ENCODE data around the gene NANOS2. TPM values are rescaled to one million over a fixed set of nuclear protein-coding genes. Genes with fewer than 3 reads are reported as not detected.
A peak's percentile ranks its signal among the peaks of the same experiment; 100 is the strongest.

NANOS2 gene
- total RNA-seq, 4 donors from 2014 or later: not detected

- no peak for DNase-seq (ENCODE audit: low spot score in 2 of 2)
- H3K27ac ChIP-seq: peak overlapping the region; percentile 57
- H3K9me3 ChIP-seq: no peaks in the 10 kb centered on the region
- 6% methylated on average over 19 of the region's 41 CpGs for WGBS
- no peaks in the 10 kb centered on the region for H3K36me3 ChIP-seq
- H3K27me3 ChIP-seq: no peaks in the 10 kb centered on the region
- peaks cover 19% of the 10 kb centered on the region for H3K4me1 ChIP-seq
- no peak for TF ChIP-seq CTCF (IDR thresholded peaks at IDR 0.05)
- no peak for TF ChIP-seq EP300 (IDR thresholded peaks at IDR 0.05)
- TF ChIP-seq POLR2AphosphoS5 (IDR thresholded peaks at IDR 0.05): no peak
- no peak for TF ChIP-seq POLR2A (IDR thresholded peaks at IDR 0.05)
- peak overlapping the region; percentile 41 for H3K4me3 ChIP-seq
Measured at GRCh38 chr19:45876411-45877197, 38.0 kb downstream of the NANOS2 start.

GRCh38 chr19:45876161-45876410 is 38.5 kb downstream of the NANOS2 start:
- Histone ChIP-seq H3K27ac (no peak overlapping the region), H3K27me3 (no peaks in the 10 kb centered on the region), H3K36me3 (no peaks in the 10 kb centered on the region), H3K9me3 (no peaks in the 10 kb centered on the region), H3K4me1 (peaks cover 19% of the 10 kb centered on the region), H3K4me3 (peak overlapping the region; percentile 41)
- WGBS: 68% methylated on average over 4 of the region's 4 CpGs
- DNase-seq (ENCODE audit: low spot score in 2 of 2): no peak
- TF ChIP-seq POLR2A (IDR thresholded peaks at IDR 0.05) (no peak), CTCF (IDR thresholded peaks at IDR 0.05) (no peak), EP300 (IDR thresholded peaks at IDR 0.05) (no peak), POLR2AphosphoS5 (IDR thresholded peaks at IDR 0.05) (no peak)

- no peak for TF ChIP-seq EP300 (IDR thresholded peaks at IDR 0.05)
- TF ChIP-seq POLR2AphosphoS5 (IDR thresholded peaks at IDR 0.05): no peak
- no peak for TF ChIP-seq CTCF (IDR thresholded peaks at IDR 0.05)
- no peak for DNase-seq (ENCODE audit: low spot score in 2 of 2)
- no peaks in the 10 kb centered on the region for H3K36me3 ChIP-seq
- peaks cover 19% of the 10 kb centered on the region for H3K4me1 ChIP-seq
- H3K9me3 ChIP-seq: no peaks in the 10 kb centered on the region
- no peaks in the 10 kb centered on the region for H3K27me3 ChIP-seq
- no peak overlapping the region for H3K4me3 ChIP-seq
- WGBS: 93% methylated on average over 7 of the region's 7 CpGs
- H3K27ac ChIP-seq: no peak overlapping the region
Measured at GRCh38 chr19:45874620-45874966, 40.0 kb downstream of the NANOS2 start.

GRCh38 chr19:45873219-45873772 is 41.3 kb downstream of the NANOS2 start:
- no peaks in the 10 kb centered on the region for H3K9me3 ChIP-seq
- 87% methylated on average over 7 of the region's 7 CpGs for WGBS

More at GRCh38 chr19:45873219-45873772, 41.3 kb downstream of the NANOS2 start:
- Histone ChIP-seq H3K27me3 (no peaks in the 10 kb centered on the region), H3K4me3 (no peak overlapping the region), H3K36me3 (no peaks in the 10 kb centered on the region), H3K4me1 (peaks cover 17% of the 10 kb centered on the region), H3K27ac (no peak overlapping the region)
- DNase-seq (ENCODE audit: low spot score in 2 of 2): no peak
- TF ChIP-seq POLR2A (IDR thresholded peaks at IDR 0.05) (no peak), POLR2AphosphoS5 (IDR thresholded peaks at IDR 0.05) (no peak), EP300 (IDR thresholded peaks at IDR 0.05) (no peak), CTCF (IDR thresholded peaks at IDR 0.05) (no peak)

Data from suprapubic skin (tissue), 4 donors.